GM18508 (cell line): ENCODE results near the gene AUTS2.

ENCODE experiments used
- ATAC-seq: cut with Tn5 transposase; IDR thresholded peaks from one replicate; pipeline ENCODE4 v1.9.1; 2021; ENCODE audit warnings: moderate number of reproducible peaks; ENCODE audit not compliant: insufficient read depth, unreplicated experiment

The AUTS2 gene

DNA sequence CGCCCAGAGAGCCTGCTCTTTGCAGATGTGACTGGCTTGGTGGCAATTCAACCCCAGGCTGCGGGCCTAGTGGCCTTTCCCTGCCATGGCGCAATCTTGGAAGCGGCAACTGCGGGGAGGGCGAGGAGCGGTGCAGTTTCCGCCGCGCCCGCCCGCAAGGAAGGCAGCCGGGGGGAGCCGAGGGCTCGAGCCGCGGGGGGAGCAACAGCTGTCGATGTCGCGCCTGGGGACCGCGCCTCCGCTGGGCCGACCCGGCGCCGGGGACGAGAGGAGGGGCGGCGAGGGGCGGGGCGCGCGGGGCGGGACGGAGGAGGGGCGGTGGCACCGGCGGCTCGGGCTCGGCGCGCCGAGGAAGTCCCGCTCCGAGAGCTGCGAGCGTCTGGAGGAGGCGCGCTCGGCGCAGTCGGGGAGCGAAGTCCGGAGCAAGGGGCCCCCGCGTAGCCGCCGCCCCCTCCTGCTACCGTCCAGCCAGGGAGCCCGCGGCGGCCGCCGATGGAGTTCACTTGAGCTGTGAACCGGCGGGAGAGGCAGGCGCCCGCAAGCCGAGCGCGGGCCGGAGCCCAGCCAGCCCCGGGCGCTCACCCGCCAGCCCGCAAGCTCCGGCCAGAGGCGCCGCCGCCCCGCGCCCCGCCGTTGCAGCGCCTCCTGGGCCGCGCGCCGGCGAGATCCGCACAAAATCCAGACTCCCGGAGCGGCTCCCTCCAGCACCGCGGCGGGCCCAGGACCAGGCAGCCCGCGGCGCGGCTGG, 1095.6 kb downstream of the AUTS2 start:
- ATAC-seq = no peak

DNA sequence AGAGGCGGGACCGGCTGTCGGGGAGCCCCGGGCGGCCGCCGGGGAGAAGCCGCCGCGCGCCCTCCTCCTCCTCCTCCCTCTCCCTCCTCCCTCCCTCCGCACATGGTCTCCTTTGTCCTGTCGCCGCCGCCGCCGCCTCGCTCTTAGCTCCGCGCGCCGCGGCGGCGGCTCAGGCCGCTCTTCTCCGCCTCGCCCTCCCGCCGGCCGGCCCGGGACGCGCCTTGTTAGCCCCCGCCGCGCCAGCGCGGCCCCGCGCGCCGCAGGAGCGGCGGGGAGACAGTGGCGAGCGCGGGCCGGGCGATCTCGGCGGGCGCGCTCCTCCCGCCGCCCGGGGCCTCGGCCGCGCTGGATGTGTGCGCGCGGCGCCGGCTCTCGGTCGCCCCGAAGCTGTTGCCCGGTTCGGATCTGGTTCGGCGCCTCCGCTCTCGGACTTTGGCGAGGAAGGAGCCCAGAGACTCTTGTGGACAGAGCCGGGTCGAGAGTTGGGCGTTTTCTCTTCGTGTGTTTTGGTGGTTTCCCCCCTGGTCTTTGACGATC, 1096.2 kb downstream of the AUTS2 start:
- no peak for ATAC-seq

DNA sequence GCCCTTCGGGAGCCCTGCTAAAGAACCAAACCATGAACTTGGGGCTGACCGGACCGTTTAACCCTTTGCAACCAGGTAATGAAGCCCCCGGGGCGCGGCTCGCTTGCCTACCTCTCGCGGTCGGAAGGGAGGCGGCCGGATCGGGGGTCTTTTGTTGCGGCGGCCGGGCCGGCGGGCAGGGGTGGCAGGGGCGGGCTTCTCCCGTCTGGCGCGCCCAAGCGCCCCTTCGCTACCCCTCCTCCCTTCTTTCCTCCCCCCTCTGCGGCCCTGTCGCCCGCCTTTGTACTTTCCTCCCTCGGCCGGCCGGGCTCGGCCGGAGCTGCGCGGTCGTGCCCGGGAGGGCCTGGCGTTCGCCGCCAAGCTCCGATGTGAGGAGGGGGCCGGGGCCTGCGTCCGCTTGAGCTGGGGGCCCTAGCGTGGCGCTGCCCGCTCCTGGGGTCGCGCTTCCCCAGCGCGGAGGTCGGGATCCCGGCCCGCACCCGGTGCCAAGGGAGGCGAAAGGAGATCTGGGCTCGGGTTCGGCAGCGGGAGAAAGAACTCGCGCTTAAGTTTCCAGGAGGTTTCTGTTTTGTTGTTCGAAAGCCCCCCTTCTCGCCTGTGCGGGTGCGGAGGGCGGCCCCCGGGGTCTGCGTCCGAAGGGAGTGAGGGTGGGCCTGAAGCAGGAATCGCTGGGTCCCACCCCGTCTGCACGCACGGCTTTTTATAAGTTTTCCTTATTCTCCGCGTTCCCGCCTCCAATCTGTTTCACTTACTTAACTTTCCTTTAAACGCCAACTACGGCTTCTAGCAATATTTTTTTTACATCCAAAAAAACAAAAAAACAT, 1096.9 kb downstream of the AUTS2 start:
- ATAC-seq = no peak

DNA sequence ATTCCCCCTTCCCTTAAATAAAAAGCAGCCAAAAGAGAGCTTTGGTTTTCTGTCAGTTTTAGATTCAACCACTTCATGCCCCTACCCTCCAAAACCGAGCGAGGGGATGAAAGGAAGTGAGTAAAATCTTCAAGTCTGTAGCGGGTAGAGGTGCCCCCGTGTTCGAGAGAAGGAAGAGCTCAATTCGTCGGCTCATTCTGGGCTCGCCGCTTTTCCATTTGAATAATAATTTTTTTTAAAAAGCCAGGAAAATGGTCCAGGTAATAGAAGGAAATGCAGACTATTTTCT, 1097.5 kb downstream of the AUTS2 start:
- ATAC-seq = no peak

DNA sequence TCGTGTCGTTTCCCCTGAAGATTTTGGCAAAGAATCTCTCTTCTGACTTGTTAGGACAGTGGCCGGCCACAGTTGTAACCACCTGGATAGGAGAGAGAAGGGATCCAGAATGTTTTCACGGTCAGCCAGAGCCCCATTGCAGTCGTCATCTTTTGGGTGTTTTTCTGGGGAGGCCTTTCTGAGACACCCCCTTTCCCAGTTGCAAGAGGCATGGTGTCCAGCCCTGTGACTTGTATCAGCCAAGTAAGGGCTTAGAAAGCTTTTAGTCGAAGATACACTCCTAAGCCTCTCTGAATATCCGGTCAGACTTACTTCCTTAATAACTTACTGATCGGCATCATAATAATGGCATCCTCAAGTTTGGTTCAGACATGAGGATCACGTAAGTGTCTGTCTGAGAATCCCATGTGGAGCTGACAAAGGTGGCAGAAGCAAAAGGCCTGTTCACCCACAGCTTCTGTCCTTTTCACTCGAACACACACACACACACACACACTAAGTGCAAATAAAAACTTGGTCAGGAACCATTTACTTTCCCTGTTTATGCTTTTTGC, 1098.0 kb downstream of the AUTS2 start:
- no peak for ATAC-seq

DNA sequence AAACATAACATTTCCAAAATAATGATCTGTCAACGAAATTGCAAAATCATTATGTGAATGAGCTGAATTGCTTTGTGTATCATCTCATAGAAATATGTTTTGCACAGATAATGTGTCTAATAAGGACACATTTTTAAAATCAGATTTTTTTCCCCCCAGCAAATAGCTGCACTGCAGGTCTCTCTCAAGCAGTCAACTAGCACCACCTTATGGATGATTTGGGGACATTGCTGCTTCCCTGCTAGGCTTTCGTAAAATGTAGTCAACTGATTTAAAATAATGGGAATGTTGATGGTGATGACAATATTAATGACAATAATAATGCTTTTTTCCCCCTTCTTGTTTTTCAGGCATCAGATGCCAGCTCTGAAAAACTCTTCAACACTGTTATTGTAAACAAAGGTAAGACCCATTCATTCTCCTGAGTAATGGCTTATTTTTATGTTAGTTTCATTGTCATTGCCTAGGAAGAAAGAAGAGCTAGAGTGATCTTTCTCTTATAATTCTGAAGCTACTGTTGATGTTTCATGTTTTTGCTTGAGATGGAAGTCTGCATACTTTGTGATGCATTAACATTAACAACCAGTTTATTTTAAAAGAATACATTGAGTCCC, 1100.1 kb downstream of the AUTS2 start:
- no peak for ATAC-seq

DNA sequence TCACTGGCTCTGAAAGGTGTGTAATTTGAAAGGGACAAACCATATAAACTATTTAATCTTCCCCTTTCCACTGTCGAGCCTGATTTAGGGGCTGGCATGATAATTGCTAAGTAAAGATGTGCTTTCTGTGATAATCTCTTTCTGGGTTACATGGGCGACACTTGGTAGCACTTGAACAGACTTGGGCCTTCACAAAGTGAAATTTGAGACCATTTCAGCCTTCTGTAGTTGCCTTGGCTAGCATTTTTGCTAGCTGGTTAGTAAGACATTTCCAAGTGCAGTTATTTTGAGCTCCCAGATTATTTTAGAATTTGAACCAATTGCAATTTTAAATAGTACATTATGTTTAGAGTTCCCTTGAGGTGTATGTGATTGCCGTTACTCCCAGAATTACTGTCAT, 1101.0 kb downstream of the AUTS2 start:
- ATAC-seq = no peak

- no peak for ATAC-seq
Measured at GRCh38 chr7:70700055-70700940, 1102.0 kb downstream of the AUTS2 start.

GRCh38 chr7:70700941-70701425, 1102.7 kb downstream of the AUTS2 start:
- ATAC-seq = no peak

- ATAC-seq = no peak
Measured at GRCh38 chr7:70701477-70701876, 1103.2 kb downstream of the AUTS2 start.

- ATAC-seq = no peak
Measured at GRCh38 chr7:70701991-70702390, 1103.7 kb downstream of the AUTS2 start.

DNA sequence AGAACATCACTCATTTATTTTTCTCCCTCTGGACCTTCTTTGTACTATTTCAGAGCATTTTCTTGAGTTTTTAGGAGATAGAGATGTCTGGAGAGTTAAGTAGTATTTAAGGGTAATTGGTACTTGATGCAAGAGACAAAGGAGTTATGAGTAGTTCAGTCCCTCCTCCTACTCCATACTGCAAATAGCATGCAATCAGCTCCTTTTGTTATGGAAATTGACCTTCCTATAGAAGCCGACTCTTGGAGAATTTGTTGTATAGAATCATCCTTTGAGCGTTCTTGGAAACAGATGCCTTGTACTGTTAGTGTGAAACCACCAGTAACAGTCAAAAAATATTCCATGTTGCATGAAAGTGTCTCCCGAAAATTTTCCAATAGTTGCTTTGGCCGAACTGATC, 1105.5 kb downstream of the AUTS2 start:
- ATAC-seq = no peak

DNA sequence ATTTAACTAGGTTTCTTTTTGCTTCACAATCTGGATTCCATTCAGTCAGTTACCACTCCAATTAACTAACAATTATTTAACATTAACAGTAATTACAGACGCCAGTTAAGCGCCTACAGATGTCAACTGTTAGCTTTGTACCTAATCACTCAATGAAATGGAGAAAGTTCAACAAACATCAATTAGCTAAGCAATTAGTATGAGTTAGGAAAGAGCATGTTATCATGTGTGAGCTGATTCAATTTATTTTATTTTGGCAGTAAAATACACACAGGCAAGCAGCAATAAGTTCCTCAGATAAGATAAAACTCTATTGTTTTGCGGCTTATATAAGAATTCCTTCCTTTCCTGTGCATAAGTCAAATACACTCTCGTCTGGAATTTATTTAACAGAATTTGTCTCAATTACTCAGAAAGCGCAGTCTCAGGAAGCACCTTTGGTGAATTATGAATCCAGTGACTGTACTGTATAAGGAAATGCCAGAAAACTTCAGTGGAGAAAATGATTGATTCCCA, 1106.6 kb downstream of the AUTS2 start:
- ATAC-seq = no peak

DNA sequence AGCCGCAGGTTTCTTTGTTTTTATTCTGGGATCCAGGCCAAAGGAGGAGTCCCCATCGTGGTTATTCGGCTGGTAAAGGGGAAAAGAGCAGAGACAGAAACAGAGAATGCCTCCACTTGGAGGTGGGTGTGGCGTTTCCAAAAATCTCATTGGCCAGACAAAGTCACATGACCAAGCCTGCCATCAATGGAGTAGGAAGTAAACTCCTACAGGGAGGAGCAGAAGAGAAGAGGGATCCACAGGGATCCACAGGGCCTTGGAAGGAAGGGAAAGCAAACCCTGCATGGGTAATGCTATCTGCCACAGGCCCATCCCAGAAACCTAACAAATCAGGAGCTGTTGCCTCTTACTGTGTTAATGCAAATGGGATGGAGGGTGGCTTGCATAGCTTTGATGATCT, 1107.9 kb downstream of the AUTS2 start:
- no peak for ATAC-seq

DNA sequence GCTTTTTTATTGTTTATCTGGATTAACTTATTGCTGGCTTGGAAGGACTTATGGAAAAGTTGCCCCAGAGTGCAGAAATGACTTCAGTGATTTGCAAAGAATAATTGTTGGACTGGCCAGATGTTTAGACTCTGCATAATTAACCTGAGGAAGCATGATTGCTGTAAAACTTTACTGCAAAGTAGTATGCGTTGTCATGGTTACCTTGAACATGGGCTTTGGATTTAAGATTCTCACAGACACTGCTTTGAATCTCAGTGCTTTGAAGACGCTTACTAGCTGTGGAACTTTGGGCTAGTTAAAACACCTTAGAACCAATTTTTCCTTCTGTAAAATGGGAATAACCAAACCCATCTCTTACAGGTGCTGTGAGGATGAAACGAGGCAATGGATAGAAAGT, 1108.4 kb downstream of the AUTS2 start:
- ATAC-seq = no peak

GRCh38 chr7:70707823-70708243, 1109.6 kb downstream of the AUTS2 start:
- no peak for ATAC-seq

DNA sequence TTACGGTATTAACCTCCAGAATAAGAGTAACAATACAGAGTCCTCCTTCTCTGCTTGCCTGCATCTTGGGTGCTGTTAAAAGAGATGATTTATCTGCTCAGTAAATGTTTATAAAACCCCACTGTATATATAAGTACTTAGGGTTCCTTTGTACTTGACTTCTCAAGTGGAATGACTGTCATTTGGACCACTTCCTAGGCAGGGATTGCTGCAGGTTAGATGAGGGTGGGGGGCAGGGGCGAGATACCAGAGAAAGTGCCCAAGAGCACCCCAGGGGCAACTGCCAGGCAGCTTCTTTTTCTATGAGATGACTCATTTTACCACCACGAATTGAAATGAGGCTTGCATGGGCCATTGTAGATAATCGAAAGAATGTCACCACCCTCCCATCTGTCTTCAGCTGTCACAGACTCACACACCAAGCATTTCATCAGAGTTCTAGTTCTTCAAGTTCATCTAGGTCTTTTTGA, 1111.8 kb downstream of the AUTS2 start:
- ATAC-seq = no peak

GRCh38 chr7:70710651-70711050, 1112.4 kb downstream of the AUTS2 start:
- ATAC-seq = no peak

DNA sequence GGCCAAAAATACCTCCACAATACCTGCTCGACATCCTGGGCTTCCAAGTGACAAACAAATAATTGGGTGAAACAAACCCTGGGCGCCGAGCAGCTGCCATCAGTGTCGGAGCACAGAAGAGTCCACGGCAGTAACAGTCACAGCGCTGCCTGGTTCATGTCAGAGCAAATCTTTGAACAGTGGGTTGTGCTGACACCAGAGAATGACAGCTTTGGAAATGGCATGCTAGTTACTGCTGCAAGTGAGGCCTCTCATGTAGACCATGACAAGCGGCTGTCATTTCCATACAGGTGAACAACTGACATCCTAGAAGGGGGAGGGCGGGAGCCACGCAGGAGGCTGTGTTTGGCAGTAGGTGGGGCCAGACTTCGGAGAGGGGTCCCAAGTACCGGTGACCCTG, 1113.2 kb downstream of the AUTS2 start:
- no peak for ATAC-seq
